Breast epithelium (tissue), 4 donors: ENCODE results near the gene TRAF5. TPM values are rescaled to one million over a fixed set of nuclear protein-coding genes. Genes with fewer than 3 reads are reported as not detected.

Experiments used
- DNase-seq, 2 donors: peaks; one replicate each; pipeline ENCODE4 v3.0.0-alpha.2; 2019; ENCODE audit warnings: low spot score in 2 of 2
- H3K27ac ChIP-seq, 2 donors: fragments of 200-600 bp; sonication (generic) in 1 of 2; one replicate each; pipeline ENCODE4 v1.5.1; 2016 to 2019; ENCODE audit warnings: mild to moderate bottlenecking in 1 of 2
- H3K27me3 ChIP-seq, 2 donors: fragments of 200-600 bp; sonication (generic) in 1 of 2; one replicate each; pipeline versions ENCODE4 v1.5.1 to v1.6.0; 2017 to 2019; ENCODE audit warnings: control low read depth in 1 of 2, mild to moderate bottlenecking in 1 of 2
- H3K36me3 ChIP-seq: fragments of 200-600 bp; one replicate; pipeline ENCODE4 v1.5.1; 2019
- H3K4me1 ChIP-seq, 2 donors: fragments of 200-600 bp; sonication (generic); one replicate each; pipeline ENCODE4 v1.5.1; 2016 to 2019; ENCODE audit warnings: control low read depth in 1 of 2
- H3K4me3 ChIP-seq, 3 donors: fragments of 200-600 bp; sonication (generic); 1 replicate in 2 of 3; 2 replicates in 1 of 3; pipeline ENCODE4 v1.5.1; 2016 to 2019; ENCODE audit warnings: mild to moderate bottlenecking in 3 of 3, moderate library complexity in 2 of 3
- H3K9me3 ChIP-seq, 2 donors: fragments of 200-600 bp; sonication (generic) in 1 of 2; one replicate each; pipeline ENCODE4 v1.5.1; 2016 to 2019; ENCODE audit warnings: control low read depth in 1 of 2
- POLR2A ChIP-seq: fragments of 450-650 bp; IDR thresholded peaks from one replicate; pipeline ENCODE4 v1.6.1; 2016; ENCODE audit warnings: antibody characterized with exemption, mild to moderate bottlenecking, moderate library complexity
- POLR2AphosphoS5 ChIP-seq, 3 donors: sonication (generic); formaldehyde crosslinking; IDR thresholded peaks; one replicate each; pipeline ENCODE4 v1.6.1; 2017; ENCODE audit warnings: antibody characterized with exemption in 3 of 3
- intact Hi-C: fragments of 100-400 bp; cut with DNase I; formaldehyde crosslinking; loops from one replicate; pipeline ENCODE4 v1.15.1; 2023; ENCODE audit warnings: low total_unique reads
- total RNA-seq, 3 donors: library from RNA; depleted of rRNA; stranded (reverse); fragments of >200 nt; gene quantifications; one replicate each; pipeline ENCODE4 v1.1.0, GENCODE V29; 2016
- TF ChIP-seq, protein P1 (sequence below), 3 donors: fragments of 450-650 bp; IDR thresholded peaks; one replicate each; pipeline ENCODE4 v1.5.1; 2016 to 2017; ENCODE audit warnings: antibody characterized with exemption in 3 of 3, mild to moderate bottlenecking in 3 of 3, moderate library complexity in 3 of 3

TRAF5 gene
- total RNA-seq, 3 donors from 2014 or later: 10.9 to 28.8 (median 21.8) TPM

DNA sequence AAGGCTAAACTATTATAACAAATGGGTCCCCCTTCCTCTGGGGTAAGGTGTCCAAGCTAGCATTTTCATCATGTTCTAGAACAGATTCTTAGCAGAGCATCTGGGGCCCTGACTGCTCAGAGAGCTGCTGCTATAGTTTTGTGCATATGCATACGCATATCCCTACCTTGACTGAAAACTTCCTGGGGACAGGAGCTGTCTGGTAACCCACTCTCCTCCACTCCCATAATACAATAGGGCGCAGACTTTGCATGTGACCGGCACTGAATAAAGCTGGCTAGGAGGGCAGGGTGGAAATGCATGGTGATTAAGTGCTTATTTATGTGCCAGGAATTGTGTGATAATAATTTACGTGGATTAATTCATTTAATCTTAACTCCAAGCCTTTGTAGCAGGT is 11.6 kb downstream of the TRAF5 start:
- peaks cover 0 to 4% of the 10 kb centered on the region in 2 donors for H3K4me1 ChIP-seq
- H3K9me3 ChIP-seq: no peaks in the 10 kb centered on the region
- no peak overlapping the region for H3K27ac ChIP-seq
- no peak overlapping the region for H3K4me3 ChIP-seq
- intact Hi-C loops: no loop called here
- H3K36me3 ChIP-seq: no peaks in the 10 kb centered on the region
- TF ChIP-seq, protein P1, sequence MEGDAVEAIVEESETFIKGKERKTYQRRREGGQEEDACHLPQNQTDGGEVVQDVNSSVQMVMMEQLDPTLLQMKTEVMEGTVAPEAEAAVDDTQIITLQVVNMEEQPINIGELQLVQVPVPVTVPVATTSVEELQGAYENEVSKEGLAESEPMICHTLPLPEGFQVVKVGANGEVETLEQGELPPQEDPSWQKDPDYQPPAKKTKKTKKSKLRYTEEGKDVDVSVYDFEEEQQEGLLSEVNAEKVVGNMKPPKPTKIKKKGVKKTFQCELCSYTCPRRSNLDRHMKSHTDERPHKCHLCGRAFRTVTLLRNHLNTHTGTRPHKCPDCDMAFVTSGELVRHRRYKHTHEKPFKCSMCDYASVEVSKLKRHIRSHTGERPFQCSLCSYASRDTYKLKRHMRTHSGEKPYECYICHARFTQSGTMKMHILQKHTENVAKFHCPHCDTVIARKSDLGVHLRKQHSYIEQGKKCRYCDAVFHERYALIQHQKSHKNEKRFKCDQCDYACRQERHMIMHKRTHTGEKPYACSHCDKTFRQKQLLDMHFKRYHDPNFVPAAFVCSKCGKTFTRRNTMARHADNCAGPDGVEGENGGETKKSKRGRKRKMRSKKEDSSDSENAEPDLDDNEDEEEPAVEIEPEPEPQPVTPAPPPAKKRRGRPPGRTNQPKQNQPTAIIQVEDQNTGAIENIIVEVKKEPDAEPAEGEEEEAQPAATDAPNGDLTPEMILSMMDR (IDR thresholded peaks at IDR 0.05): no peak
- TF ChIP-seq POLR2AphosphoS5 (IDR thresholded peaks at IDR 0.05) (no peak), POLR2A (no peak)
- H3K27me3 ChIP-seq: no peaks in the 10 kb centered on the region
- no peak for DNase-seq

- no peaks in the 10 kb centered on the region for H3K9me3 ChIP-seq
- H3K36me3 ChIP-seq: no peaks in the 10 kb centered on the region
- no peak overlapping the region for H3K4me3 ChIP-seq
- TF ChIP-seq, protein P1 (IDR thresholded peaks at IDR 0.05): no peak
- no peak for TF ChIP-seq POLR2A
- no peak for TF ChIP-seq POLR2AphosphoS5 (IDR thresholded peaks at IDR 0.05)
- peak in 1 of 2 donors; percentile 7 for DNase-seq
- H3K27ac ChIP-seq: no peak overlapping the region
- H3K4me1 ChIP-seq: peaks cover 0 to 4% of the 10 kb centered on the region in 2 donors
- intact Hi-C loops: no loop called here
- H3K27me3 ChIP-seq: no peaks in the 10 kb centered on the region
Measured at GRCh38 chr1:211339631-211340041, 13.0 kb downstream of the TRAF5 start.

- DNase-seq: peak in 1 of 2 donors; percentile 9
- H3K36me3 ChIP-seq: no peaks in the 10 kb centered on the region
- H3K27ac ChIP-seq: no peak overlapping the region
- intact Hi-C loops: no loop called here
- H3K9me3 ChIP-seq: no peaks in the 10 kb centered on the region
- H3K27me3 ChIP-seq: no peaks in the 10 kb centered on the region
- no peak overlapping the region for H3K4me3 ChIP-seq
- peaks cover 0 to 1% of the 10 kb centered on the region in 2 donors for H3K4me1 ChIP-seq
- TF ChIP-seq POLR2A (no peak), POLR2AphosphoS5 (IDR thresholded peaks at IDR 0.05) (no peak)
- TF ChIP-seq, protein P1 (IDR thresholded peaks at IDR 0.05): no peak
Measured at GRCh38 chr1:211340622-211341507, 14.2 kb downstream of the TRAF5 start.

DNA sequence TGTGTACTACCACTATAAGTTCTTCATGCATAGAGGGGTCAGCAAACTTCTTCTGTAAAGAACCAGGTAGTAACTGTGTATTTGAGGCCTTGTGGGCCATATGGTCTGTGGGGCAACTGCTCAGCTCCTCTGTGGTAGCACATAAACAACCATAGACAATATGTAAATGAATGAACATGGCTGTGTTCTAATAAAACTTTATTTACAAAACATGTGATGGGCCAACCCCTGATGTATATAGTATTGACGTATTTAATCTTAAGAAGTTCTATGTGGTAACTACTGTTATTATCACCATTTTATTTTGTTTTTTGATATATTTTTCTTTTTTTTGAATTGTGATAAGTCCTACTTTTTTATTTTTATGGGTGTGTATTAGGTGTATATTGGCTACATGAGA is 15.4 kb downstream of the TRAF5 start:
- H3K4me1 ChIP-seq: no peaks in the 10 kb centered on the region
- no peak overlapping the region for H3K27ac ChIP-seq
- H3K36me3 ChIP-seq: no peaks in the 10 kb centered on the region
- no peaks in the 10 kb centered on the region for H3K9me3 ChIP-seq
- intact Hi-C loops: no loop called here
- H3K27me3 ChIP-seq: no peaks in the 10 kb centered on the region
- no peak overlapping the region for H3K4me3 ChIP-seq
- TF ChIP-seq POLR2AphosphoS5 (IDR thresholded peaks at IDR 0.05) (no peak), POLR2A (no peak)
- DNase-seq: no peak

DNA sequence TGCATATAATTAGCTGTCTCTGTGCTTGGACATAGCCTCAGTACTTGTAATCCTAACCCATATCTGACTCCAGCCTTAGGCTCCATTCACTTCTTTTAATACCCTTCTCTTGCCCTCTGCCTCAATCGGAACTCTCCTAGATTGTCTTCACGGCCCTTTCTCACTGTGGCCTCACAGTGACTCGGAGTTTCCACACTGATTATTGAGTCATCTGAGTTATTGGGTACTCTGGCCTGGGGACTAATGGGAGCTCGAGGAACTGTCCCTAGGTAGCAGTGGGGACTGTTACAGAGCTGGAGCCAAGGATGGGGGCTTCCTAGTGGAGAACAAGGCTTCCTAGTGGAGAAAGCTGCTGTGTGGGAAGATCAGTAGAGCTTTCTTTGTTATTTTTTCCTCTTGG is 17.0 kb downstream of the TRAF5 start:
- TF ChIP-seq POLR2A: no peak
- TF ChIP-seq POLR2AphosphoS5 (IDR thresholded peaks at IDR 0.05): no peak
- TF ChIP-seq, protein P1 (IDR thresholded peaks at IDR 0.05): no peak
- no peak overlapping the region for H3K4me3 ChIP-seq
- intact Hi-C loops: no loop called here
- no peaks in the 10 kb centered on the region for H3K27me3 ChIP-seq
- H3K4me1 ChIP-seq: no peaks in the 10 kb centered on the region
- no peaks in the 10 kb centered on the region for H3K36me3 ChIP-seq
- no peak overlapping the region for H3K27ac ChIP-seq
- peak in 1 of 2 donors; percentile 7 for DNase-seq
- no peaks in the 10 kb centered on the region for H3K9me3 ChIP-seq
